GM19372 (cell line): ENCODE data around the gene AHCYL2.
"Not testable (repeated sequence)": the region's sequence is repeated elsewhere in the genome, so short reads cannot be mapped to it uniquely, and the experiment has no call there.

Experiments
- ATAC-seq: cut with Tn5 transposase; IDR thresholded peaks from one replicate; pipeline ENCODE4 v1.9.1; 2021; ENCODE audit warnings: mild to moderate bottlenecking, low read depth, moderate library complexity; ENCODE audit not compliant: unreplicated experiment

AHCYL2 gene

GRCh38 chr7:129476398-129476797 is 251.6 kb downstream of the AHCYL2 start:
- ATAC-seq = not testable (repeated sequence)
